Right lung (tissue), 10 donors: ENCODE data around the gene RAB11FIP2. TPM values are rescaled to one million over a fixed set of nuclear protein-coding genes. Genes with fewer than 3 reads are reported as not detected.
A peak's percentile ranks its signal among the peaks of the same experiment; 100 is the strongest.
"Not testable (repeated sequence)": the region's sequence is repeated elsewhere in the genome, so short reads cannot be mapped to it uniquely, and the experiment has no call there.

Experiments
- DNase-seq, 2 donors: peaks; one replicate each; pipeline ENCODE4 v3.0.0-alpha.2; 2013
- long read RNA-seq, 8 donors: transcript quantifications; one replicate each; lab custom pipeline, GENCODE V29; 2026
- polyA plus RNA-seq, 5 donors: library from polyadenylated mRNA; unstranded; fragments of 120-200 nt; gene quantifications; one replicate each; pipeline versions ENCODE4 v1.2.1 to v1.2.3, GENCODE V29; 2013; ENCODE audit warnings: inconsistent platforms in 1 of 5, low replicate concordance in 1 of 5; ENCODE audit not compliant: insufficient read length in 5 of 5, insufficient read depth in 1 of 5

RAB11FIP2 gene, protein sequence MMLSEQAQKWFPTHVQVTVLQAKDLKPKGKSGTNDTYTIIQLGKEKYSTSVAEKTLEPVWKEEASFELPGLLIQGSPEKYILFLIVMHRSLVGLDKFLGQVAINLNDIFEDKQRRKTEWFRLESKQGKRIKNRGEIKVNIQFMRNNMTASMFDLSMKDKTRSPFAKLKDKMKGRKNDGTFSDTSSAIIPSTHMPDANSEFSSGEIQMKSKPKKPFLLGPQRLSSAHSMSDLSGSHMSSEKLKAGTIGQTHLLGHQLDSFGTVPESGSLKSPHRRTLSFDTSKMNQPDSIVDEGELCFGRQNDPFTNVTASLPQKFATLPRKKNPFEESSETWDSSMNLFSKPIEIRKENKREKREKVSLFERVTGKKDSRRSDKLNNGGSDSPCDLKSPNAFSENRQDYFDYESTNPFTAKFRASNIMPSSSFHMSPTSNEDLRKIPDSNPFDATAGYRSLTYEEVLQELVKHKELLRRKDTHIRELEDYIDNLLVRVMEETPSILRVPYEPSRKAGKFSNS
- 10 to 100 TPM; 15.7 to 23.1 (median 22.1) TPM for polyA plus RNA-seq
- long read RNA-seq, donor 1, full-length matches to known transcripts = 5 of 5 reads
- long read RNA-seq, donor 1, partial matches to known transcripts = 0 of 5 reads
- long read RNA-seq, donor 1, other reads (novel, unspliced or antisense) = 0 of 5 reads
- long read RNA-seq, donor 2, full-length matches to known transcripts = 1 of 1 reads
- long read RNA-seq, donor 2, partial matches to known transcripts = 0 of 1 reads
- long read RNA-seq, donor 2, other reads (novel, unspliced or antisense) = 0 of 1 reads
- long read RNA-seq, donor 3, full-length matches to known transcripts = 4 of 4 reads
- long read RNA-seq, donor 3, partial matches to known transcripts = 0 of 4 reads
- long read RNA-seq, donor 3, other reads (novel, unspliced or antisense) = 0 of 4 reads
- long read RNA-seq, donor 4, full-length matches to known transcripts = 1 of 1 reads
- long read RNA-seq, donor 4, partial matches to known transcripts = 0 of 1 reads
- long read RNA-seq, donor 4, other reads (novel, unspliced or antisense) = 0 of 1 reads
- long read RNA-seq, donor 5, full-length matches to known transcripts = 2 of 57 reads
- long read RNA-seq, donor 5, partial matches to known transcripts = 55 of 57 reads
- long read RNA-seq, donor 5, other reads (novel, unspliced or antisense) = 0 of 57 reads
- long read RNA-seq, donor 6, full-length matches to known transcripts = 5 of 5 reads
- long read RNA-seq, donor 6, partial matches to known transcripts = 0 of 5 reads
- long read RNA-seq, donor 6, other reads (novel, unspliced or antisense) = 0 of 5 reads
- long read RNA-seq, donor 7, full-length matches to known transcripts = 3 of 3 reads
- long read RNA-seq, donor 7, partial matches to known transcripts = 0 of 3 reads
- long read RNA-seq, donor 7, other reads (novel, unspliced or antisense) = 0 of 3 reads
- long read RNA-seq, donor 8 = 0 reads

DNA sequence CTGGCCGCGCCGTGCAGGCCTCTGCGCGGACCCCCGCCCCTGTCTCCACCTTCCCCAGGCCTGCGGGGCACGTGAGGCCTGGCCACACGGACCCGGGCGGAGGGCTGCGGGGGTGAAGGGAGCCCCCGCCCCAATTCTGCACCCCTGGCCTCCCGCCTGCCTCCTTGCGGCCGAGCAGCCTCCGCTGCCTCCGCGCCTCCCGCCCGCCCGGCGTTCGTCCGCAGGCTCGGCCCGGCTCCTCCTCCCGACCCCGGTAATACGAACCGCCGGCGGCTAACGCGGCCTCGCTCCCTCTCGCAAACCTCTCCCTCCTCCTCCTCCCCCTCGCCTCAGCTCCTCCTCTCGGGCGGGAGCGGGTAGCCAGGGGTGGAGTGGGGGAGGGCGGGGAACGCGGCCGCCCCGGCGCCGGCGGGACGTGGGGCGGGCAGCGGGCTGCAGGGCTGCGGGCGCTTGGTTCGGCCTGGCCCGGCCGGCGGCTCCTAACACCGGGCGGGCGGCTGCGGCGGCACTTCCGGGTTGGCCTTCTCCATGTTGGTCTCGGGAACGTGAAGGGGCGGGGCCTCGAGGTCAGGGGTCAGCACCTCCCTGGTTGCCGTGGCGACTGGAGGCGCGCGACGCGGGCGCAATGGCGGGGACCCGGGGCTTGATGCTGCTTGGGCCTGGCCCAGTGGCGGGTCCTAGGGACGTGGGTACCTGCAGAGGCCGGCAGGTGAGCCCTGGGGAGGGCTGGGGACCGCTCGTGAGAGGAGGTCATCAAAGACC, at the start of gene RAB11FIP2:
Gene RAB11FIP2, minus strand, starts transcription at position 547 of the 762 bp plus-strand sequence. CDS start 778 bp downstream, outside the sequence.
- peak; percentile 90 to 92 for DNase-seq

DNA sequence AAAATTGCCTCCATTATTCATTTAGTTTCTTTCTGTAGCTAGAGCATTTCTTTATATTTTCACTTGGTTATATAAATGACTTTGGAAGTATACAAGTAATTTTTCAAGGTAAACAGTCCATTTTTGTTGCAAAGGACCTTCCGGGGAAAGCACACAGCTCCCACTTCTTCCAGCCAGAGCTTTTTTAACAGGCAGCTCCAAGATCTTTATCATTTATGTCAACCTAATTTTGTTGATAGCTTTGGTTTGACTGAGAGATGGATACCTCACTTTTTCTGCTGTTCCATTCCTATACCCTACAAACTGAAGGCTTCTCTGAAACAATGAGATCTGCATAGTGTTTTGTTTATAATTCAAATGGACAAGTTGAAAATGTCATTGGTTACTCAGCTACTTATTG, 49.3 kb upstream of the RAB11FIP2 start:
- no peak for DNase-seq

DNA sequence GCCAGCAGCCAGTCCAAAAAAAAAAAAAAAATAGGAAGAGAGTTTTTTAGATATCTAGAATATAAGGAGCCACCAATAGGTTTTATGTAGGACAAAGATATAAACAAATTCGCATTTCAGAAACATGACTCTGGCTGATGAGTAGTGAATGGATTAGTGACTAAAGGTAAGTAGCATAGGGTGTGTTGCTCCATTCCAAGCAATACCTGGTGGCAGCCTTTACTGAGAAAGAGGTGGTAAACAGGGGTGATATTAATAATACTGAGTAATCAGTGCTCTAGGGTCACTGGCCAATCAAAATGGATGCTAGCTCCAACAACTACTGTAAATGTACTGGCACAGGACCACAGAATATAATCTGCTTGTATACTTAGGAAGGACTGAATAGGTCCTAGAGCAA, 45.5 kb upstream of the RAB11FIP2 start:
- no peak for DNase-seq

DNA sequence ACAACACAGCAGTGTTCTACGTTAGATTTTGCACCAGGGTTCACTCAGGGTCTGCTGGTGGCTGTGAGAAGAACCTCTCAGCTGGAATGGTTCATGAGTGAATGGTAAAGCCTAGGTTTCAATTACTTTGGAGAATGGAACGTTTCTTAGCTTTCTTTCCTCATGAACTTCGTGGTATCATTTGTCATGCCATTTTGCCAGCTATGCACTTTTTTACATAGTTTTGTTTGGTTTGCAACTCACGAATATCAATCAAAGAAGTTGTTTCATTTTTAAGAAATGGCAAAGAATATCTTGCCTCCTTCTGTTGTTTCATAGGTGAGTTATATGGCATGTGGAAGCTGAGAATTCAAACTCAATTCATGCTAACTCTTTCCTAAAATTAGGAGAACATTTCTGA, 34.1 kb upstream of the RAB11FIP2 start:
- no peak for DNase-seq

DNA sequence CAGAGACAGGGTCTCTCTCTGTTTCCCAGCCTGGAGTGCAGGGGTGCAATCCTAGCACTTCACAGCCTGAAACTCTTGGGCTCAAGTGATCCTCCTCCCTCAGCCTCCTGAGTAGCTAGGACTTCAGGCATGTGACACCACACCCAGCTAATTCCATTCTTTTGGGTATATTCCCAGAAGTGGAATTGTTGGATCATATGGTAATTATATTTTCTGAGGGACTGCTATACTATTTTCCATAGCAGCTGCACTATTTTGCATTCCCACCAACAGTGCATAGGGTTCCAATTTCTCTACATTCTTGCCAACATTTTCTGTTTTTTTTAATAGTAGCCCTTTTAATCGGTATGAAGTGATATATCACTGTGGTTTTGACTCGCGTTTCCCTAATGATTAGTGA, 30.0 kb upstream of the RAB11FIP2 start:
- no peak for DNase-seq

DNA sequence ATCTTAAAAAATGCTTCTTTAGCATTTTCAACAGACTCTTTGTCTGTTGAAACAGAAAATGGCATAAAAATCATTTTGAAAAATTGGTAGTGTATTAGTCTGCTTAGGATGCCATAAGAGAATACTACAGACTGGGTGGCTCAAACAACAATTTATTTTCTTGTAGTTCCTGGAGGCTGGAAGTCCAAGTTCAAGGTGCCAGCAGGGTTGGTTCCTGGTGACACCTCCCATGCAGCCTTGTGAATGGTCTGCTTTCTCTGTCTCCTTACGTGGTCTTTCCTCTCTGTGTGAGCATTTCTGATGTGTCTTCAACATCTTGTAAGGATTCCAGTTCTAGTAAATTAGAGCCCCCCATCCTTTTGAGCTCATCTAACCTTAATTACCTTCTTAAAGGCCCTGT, 26.1 kb upstream of the RAB11FIP2 start:
- DNase-seq = no peak

DNA sequence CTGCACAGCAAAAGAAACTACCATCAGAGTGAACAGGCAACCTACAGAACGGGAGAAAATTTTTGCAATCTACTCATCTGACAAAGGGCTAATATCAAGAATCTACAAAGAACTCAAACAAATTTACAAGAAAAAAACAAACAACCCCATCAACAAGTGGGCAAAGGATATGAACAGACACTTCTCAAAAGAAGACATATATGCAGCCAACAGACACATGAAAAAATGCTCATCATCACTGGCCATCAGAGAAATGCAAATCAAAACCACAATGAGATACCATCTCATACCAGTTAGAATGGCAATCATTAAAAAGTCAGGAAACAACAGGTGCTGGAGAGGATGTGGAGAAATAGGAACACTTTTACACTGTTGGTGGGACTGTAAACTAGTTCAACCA, 20.6 kb upstream of the RAB11FIP2 start:
- not testable (repeated sequence) for DNase-seq

DNA sequence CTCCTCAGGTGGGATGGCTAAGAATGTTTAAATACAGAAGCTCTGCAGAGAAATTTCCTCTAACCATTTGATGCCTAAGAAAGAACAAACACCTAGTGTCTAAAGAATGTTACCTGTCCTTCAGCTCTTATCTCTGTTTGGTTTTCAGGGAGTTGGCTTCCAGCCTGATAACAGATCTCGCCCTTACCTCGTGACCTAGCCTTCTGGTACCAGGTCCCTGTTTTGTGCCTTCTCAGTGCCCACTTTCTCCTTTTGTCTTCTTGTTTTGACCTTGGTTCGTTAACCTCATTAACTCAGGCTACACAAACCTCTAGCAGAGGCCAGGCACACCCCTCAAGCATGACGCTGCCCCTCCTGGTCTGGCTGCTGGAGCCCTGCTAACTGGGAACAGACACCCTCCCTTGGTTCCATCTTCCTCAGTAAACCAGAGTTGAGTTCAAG, 16.1 kb upstream of the RAB11FIP2 start:
- DNase-seq = no peak

DNA sequence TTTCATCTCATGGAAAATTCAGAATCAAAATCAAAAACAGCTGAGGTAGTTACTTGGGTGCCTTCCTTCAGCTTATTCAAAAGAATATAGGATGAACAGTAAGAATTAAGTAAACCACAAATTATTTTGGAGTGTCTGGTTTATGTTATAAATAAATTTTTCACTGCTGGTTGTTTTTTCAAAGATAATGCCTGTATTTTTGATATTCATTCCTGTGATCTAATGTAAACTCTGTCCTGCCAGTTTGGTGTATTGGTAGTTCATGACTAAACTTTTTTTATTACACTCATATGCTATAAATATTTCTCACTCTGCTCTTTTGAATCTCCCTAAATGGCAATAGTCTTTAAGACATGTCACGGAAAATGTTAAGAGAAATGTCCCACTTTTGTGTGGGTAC, 11.6 kb upstream of the RAB11FIP2 start:
- no peak for DNase-seq

DNA sequence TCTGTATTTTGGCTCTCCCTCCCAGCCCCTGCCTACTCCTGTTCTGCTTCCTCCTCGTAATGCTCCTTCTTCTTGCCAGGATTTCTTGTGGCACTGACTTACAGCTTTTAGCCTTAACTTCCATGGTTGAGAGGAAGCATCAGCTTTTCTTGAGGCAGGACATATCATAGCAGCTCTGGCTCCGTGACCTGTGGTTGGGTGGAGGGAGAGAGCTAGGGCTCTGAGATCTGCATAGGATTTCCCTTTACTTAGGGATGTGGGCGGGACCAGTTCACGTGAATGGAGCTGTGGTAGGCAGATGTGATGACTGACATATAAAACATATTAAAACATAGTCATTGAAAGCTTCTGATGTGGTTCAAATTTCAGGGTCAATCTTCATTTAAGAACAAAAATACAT, 10.6 kb upstream of the RAB11FIP2 start:
- DNase-seq = no peak

DNA sequence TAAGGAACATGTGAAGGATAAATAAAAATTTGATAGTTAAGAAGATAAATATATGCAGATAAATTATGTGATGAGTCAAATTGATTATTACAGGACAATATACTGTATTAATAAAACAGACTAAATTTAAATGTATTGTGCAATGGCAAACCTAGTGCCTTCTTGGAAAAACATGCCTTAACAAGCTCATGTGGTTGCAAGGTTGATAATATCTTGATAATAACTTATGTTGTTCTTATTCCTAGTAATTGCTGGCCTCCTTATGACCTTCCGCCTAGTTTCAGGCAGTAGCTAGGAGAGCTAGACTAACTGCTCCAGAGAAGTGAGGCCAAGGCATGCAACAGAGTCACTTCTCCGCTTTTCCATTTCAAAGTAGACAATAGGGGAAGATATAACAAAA, 7.6 kb upstream of the RAB11FIP2 start:
- no peak for DNase-seq

DNA sequence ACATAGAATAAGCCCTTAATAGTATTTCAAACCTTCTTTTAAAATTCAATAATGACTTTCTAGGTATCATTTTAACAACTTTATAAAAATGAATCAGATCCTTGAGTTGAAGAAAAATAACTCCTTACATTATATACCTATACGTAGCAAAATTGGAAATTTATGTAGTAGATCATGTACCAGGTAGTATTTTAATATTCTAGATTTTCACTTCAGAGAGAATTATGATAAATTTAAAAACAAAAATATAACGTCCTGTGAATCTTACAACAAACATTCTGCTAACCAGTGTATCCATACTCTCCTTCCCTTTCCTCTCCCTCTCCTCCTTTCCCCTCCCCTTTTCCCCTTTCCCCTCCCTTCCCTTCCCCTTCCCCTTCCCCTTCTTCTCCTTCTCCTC, 6.1 kb upstream of the RAB11FIP2 start:
- DNase-seq = no peak

DNA sequence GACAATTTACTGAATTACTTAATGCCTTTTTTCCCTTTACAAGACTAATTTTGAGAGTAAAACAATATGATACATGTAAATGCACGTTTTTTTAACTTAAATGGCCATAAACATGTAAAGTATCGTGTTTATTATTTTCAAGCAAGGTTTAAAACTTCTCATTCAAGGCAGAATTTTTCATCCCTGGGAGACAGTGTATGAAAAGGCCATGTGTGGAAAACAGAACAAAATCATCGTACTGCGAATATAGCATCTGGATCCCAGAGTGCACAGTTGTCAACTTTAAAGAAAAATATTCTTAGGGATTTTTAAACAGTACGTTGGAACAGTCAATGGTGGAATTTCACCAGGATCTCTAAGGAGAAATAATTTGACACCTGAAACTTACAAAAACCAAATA, 1.1 kb upstream of the RAB11FIP2 start:
- no peak for DNase-seq

DNA sequence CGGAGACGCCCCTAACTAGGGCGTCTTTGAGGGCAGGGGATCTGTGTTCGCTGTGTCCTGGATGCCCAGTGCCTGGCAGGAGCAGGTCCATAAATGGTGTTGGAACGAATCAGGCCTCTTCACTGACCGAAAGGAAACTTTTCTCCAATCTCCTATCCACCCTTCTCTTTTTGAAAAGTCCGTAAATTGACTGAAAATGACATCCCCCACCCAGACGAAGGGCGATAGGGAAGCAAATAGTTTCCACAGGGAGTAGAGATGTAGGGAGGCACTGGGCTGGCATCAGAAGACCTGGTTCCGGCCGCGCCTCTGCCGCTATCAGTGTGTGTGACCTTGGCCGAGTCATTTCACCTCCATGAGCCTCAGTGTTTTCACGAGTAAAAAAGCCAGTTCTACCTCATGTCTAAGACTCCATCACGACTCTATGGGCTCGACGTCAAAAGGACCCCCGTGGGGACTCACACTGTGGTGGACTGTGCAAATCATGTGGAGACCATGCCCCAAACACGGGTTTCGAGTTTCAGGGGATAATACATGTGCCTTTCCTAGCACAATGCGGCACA, 497 bp upstream of the RAB11FIP2 start:
- DNase-seq = no peak

DNA sequence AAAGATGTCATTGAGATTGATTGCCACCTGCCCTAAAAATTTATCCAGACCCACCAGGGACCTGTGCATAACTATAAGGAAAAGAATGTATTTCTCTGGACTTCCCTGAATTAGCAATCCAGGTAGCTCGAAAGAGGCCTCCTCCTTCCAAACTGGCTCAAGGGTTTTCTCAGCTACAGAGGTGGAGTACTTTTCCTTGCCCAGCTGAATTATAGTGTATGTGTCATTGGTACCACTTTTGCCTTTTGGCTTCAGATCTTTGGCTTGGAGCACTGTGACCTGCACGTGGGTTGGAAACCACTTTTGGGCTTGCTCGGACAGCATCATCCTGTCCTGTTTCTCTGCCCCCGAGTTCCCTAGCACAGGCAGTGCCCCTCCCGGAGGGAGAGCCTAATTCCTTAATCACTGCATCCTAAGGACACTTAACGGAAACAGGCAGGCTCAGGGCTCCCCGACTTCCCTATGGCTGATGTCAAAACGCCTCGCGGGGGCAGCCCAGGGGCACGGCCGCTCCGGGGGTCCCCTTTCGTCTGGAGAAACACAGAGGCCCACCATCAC, 825 bp downstream of the RAB11FIP2 start:
- DNase-seq = peak in 1 of 2 donors; percentile 35

DNA sequence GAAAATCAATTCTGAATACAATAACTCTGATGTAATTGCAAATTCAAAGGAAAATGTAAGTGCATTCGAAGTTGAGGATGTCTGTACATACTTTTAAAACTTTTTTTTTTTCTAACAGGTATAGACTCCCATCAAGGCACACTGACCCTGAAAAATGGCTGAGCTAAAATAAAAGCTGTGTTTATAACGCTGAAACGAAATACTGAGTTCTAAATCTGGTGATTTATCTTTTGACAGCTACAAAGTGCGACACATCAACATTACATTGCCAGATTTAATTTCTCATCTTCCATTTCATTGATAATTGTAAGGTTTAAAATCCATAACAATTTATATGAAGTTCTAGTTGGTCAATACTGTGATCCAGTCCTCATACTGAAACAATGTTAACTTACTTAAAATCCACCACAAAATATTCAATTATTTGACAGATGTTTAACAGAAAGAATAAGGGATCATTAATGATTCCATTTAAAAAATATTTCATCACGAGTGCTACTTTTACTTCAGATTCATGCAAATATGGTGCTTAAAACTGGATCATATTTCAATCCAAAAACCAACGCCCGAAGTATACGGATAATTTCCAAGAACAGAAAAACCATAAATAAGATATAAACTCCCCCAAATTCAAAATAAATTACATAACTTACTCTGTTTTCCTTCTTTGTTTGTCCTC, 1.4 kb downstream of the RAB11FIP2 start:
- no peak for DNase-seq

DNA sequence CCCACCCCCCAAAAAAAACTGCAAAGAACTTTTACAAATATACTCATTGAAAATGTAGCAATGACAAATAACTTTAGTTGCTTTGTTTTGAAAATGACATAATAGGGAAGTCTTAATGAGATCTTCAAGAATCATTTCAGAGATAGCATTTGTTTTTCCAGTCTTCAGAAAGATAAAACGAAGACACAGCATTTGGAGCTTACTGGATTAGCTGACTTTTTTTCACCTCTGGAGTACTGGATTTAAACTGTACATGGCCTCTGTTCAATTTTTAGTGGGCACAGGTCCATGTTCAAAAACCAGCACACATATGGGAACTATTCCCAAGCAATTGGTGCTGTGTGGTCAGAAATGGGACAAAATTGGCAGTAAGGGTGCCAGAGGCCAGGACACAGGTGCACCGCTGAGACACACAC, 3.9 kb downstream of the RAB11FIP2 start:
- DNase-seq = no peak

DNA sequence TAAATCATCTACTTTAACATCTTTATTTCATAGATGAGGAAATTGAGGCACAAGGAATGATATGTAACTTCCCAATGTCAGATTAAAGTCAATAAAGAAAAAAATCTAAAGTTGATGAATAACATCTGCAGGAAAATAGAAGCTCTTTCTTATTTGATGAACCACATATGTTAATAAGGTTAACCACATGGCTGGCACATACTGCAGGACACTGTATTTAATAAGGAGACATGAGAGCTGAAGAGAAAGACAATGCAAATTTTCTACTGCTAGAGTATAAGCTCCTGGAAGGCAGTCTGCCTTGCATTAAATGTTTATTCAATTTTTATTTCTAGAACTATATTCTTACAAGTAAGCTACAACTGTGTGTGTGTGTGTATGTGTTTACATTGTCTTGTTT, 4.4 kb downstream of the RAB11FIP2 start:
- no peak for DNase-seq

DNA sequence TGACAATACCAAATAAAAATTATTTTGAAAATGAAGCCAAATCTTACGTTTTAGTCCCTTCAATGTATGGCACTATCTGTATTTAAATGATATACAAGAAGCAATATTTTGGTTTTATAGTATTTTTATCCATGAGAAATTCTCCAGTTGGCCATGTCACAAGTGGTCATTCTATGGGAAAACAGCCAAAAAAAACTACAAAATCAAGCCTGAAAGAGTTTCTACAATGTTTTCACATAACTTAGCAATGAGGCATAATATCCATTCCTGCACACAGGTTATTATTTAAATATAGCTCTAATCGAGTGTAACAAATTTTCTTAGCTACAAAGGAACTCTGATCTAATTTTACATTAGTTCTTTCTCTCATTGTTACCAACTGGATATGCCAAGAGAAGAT, 5.4 kb downstream of the RAB11FIP2 start:
- DNase-seq = no peak
